HG03354 (cell line): ENCODE data around the gene TAS1R1.

Experiments
- ATAC-seq: cut with Tn5 transposase; IDR thresholded peaks from one replicate; pipeline ENCODE4 v1.9.1; 2021; ENCODE audit warnings: mild to moderate bottlenecking; ENCODE audit not compliant: unreplicated experiment, poor library complexity, severe bottlenecking

Gene TAS1R1

DNA sequence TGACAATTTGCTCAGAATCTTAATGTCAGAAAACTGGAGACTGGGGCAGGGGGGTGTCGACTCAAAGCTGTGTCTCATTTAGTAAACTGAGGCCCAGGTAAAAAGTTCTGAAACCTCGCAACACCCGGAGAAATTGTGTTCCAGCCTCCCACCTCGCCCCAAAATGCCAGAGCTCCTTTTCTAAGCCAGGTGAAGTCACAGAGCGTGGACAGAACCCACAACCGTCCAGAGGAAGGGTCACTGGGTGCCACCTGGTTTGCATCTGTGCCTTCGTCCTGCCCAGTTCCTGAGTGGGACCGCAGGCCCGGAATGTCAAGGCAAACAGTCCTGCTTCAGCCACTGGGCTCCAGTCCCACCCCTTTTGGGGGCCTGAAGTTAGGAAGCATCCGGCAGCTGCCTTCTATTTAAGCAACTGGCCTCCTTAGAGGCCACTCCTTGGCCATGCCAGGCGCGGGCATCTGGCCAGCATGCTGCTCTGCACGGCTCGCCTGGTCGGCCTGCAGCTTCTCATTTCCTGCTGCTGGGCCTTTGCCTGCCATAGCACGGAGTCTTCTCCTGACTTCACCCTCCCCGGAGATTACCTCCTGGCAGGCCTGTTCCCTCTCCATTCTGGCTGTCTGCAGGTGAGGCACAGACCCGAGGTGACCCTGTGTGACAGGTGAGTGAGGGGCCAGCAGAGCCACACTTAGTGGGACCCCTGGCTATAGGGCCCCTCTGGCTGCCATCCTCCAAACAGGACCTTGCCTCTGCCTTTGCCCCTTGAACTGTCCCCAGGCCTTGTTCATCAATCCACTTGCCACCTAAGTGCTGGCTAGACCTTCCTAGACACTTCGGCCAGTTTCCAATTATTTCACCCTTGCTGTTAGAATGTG lies at the start of gene TAS1R1:
Gene TAS1R1, plus strand, starts transcription at position 401 of the 872 bp plus-strand sequence. Its CDS starts 67 bp downstream, at position 468.
- no peak for ATAC-seq

DNA sequence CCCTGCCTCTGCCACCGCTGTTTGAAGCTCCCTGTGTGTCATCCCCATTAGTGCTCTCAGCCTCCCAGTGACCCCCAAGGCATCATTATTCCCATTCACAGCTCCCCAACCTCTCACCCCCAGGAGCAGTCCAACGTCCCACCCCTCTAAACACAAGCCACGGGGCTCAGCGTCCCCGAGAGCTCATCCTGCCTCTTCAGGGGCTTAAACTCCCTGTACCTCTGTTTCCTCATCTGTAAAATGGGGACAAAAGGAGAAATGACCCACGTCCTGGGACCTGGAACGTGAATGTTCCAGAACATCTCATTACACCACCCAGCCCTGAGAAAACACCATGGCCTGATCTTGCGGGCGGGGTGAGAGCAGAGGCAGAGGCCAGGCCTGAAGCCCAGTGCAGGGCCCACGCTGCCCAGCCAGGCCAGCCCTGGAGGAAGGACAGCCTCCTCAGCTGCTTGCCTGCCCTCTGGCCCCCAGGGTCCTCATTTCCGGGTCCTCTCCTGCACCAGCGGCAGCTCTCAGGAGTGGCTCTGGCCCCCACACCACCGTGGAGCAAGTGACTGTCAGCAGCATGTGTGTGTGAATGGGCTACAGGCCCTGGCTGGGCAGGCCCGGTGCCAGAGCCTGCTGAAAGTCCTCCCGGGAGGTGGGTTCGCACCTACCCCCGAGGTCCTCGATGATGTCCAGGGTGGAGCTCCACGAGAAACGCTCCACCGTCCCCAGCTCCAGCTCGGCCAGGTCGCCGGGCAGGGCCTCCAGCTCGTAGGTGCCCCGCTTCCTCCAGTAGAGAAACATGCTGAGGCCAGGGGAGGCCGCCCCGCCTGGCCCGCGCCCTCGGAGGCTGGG lies 49.5 kb upstream of the TAS1R1 start:
- no peak for ATAC-seq

DNA sequence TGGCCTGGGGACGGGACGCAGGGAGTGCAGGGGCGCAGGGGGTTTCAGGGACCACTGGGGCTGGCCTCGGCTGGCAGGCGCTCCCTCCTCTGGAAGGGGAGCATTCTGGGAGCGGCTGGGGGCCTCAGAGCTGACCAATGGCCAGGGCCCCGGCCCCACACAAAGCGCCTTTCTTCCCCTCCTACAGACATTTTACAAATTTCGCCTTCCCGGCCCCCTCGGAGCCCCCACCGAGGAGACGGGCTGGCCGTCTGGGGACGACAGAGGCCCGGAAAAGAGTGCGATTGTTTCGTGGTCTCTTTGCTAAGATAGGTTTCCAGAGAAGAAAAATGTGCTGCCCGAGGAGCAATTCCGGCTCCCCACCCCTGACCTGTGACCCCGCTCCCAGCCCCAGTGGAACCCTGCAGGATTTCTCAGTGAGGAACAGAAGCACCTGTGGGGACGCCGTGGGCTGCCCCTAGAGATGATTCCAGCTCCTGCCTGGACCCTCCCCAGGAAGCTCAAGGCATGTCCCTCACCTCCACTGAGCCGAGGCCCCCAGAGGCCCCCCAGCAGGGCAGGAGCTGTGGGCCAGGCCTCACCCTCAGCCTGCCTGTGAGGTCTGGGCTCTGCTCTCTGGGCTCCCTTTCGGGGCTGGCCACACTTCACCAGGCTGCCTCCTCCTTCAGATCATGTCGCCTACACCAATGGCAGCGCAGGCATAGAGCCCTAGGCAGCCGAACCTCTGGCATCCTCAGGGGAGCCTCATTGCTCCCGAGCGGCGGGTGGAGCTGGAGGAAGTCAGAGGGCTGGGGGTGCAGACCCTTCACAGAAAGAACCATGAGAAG lies 48.7 kb upstream of the TAS1R1 start:
- ATAC-seq, result no peak

DNA sequence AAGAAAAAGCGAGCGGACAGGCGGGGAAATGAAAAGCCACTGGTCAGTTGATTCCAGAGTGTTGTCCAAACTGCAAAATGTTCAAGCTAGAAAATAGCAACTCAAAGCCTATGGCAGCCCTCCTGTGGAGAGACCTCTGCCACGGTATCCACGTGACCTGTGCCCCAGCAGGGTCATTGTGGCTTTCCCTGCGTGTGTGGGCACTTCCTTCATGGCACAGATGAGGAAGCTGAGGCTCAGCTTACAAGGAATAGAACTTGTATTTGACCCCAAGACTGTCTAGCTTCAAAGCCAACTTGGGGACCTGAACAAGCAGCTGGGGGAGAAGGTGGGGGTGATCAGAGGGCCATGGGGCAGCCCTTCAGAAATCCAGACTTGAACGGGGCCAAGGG lies 48.1 kb upstream of the TAS1R1 start:
- no peak for ATAC-seq

DNA sequence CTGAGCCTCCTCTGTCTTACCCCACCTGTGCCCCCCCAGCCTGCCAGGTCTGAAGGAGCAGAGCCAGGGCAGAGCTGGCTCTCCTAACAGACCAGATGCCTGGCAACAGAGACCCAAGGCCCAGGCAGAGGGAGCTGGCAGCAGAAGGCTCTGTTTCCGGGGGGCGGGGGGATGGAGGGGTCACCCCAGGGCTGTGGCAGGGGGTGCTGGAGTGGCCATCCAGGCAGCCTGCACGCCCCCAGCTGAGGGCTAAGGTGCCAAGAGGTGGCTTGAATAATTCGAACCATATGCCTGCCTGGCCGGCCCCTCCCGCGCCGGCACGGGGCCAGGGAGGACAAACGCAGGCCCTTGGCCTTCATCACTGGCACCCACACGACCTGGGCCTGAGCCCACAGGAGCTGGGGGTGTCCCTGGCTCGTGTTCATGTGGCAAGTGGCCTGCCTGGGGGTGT lies 47.6 kb upstream of the TAS1R1 start:
- ATAC-seq, result no peak

DNA sequence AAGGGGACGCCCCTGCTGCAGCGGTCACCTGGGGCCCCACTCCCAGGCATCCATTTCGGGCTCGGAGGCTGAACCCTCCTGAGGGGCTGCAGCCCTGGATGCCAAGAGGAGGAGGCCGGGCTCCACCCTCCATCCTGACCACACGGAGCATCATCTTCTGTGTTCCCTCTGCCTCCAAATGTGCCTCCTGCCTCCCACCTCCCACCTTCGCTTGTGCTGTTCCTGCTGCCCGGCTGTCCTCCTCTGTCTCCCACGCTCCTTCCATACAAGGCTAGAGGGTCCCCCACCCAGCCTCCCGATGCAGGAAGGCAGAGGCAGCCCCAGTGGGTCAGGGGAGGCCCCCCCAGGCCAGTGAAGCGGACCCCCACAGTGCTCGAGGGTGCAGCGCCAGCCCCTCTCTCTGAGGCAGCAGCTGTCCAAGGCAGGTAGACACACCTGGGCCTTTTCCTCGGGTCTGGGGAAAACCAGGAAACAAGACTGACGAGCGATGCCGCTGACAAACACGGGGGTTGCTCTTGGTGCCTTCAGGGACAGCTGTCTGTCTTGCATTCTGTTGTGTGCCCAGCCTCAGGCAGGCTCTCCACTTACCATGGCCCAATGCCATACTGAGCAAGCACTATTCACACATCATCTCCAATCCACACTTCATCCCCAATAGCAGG lies 46.8 kb upstream of the TAS1R1 start:
- ATAC-seq, result no peak

DNA sequence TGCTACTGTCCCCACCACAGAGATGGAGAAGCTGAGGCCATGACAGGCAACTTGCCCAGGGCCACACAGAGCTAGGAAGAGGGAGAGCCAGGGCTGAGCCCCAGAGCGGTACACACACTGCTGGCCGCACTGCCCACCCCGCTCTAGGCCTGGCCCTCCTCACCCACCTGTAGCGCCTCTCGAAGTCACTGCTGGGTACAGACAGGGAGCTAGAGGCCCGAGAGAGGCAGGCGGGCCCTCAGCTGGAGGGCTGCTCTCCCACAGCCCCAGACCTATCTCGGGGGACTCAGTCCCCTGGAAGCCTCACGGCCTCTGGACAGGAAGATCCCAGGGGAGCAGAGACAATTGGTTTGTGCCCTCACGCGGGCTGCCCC lies 46.3 kb upstream of the TAS1R1 start:
- ATAC-seq, result no peak

DNA sequence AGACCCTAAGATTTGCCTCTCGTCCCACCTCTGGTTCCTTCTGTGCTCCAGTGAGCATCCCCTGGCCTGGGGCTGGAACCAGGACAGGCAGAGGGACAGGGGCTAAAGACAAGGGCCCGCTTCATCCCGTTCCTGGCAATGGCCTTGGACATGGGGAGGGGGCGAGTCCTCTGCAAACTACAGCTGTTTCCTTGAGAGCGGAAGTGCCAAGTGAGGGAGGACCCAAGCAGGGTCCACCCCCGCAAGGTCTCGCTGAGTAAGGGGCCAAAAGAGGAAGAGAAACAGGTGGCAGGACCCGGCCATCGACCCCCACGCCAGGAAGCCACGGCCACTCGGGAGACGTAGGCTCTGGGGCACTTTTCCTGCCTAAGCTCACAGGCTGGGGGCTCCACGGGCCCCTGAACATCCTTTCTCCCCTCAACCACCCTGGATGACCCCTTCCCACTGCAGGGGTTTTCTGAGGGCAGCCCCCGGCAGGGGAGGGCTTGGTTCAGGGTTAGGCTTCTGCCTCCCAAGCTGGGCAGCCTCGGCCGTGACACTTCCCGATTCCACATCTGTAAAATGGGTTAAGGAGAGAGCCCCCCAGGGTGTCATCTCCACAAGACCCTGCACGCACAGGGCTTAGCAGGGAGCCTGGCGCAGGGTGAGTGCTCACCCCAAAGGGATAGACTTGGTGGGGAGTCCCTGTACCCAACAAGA lies 45.7 kb upstream of the TAS1R1 start:
- no peak for ATAC-seq

DNA sequence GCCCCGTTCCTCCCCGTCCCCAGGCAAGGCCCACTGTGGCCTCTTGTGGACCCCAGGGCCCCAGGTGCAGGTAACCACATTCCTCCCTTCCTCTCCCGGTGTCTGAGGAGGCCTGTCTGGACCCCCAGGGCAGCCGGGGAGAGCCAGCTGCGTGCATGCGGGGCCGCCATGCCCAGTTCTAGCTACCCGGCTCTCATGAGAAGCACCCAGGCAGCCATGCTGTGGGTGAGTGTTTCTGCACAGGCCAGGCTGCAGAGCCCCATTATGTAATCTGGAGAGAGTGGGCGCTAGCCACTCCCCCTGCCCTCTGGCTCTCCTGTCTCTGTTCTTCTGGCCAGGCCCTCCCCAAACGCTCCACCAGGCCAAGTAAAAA lies 45.2 kb upstream of the TAS1R1 start:
- ATAC-seq, result no peak

DNA sequence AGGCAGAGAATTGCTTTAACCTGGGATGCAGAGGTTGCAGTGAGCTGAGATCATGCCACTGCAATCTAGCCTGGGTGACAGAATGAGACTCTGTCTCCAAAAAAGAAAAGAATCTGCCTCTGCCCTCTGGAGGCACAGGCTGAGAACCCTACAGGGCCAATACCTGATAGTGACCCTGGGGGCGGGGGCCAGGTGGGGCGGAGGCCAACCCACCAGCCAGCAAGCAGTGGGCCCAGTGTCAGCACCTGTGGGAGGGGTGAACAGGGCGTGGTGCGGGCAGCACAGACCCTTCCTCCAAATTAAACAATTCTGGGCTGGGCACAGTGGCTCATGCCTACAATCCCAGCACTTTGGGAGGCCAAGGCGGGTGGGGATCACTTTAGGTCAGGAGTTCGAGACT lies 44.6 kb upstream of the TAS1R1 start:
- ATAC-seq, result no peak

DNA sequence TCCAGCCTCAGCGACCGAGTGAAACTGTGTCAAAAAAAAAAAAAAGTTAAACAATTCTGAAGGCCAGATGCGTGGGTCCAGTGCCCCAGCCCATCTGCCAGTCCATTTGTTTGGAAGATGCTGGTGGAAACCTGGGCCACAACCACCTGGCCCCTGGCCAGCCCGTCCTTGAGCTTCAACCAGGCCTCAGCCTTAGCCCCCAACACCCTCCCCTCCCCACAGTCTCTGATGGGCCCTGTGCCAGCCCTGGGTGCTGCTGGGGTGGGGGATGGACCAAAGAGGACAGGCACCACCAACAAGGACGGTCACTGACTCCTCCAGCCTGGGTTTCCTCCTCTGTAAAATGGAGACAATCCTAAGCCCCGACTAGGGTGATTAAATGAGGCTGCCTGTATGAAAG lies 44.1 kb upstream of the TAS1R1 start:
- no peak for ATAC-seq

DNA sequence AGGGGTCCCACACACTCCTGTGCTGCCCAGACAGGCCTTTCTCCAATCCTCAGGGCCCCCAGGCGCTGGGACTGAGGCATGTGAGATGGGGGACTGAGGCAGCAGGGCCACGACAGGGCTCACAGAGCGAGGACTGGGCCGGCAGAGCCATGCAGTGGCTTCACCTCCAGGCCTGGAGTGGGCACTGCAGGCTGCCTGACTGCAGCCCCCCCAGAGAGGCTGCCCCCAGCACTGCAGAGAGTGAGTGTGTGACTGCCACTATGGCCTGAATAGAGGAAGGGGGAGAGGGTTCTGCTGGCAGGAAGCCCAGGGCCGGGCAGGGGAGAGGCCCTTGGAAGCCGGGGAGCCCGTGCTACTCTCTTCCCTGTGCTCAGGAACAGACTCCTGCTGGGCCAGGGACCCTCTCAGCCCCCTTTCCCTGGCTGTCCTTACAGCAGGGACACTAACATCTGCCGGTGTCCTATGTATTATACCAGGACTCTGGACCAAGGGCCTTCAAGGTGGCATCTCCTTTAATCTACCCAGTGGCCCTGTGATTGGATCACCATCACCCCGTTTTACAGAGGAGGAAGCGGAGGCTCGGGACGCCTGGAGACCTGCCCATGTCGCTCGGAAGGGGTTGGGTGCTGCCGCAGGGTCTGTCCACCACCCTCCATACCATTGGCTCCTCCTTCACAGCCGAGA lies 43.4 kb upstream of the TAS1R1 start:
- no peak for ATAC-seq

DNA sequence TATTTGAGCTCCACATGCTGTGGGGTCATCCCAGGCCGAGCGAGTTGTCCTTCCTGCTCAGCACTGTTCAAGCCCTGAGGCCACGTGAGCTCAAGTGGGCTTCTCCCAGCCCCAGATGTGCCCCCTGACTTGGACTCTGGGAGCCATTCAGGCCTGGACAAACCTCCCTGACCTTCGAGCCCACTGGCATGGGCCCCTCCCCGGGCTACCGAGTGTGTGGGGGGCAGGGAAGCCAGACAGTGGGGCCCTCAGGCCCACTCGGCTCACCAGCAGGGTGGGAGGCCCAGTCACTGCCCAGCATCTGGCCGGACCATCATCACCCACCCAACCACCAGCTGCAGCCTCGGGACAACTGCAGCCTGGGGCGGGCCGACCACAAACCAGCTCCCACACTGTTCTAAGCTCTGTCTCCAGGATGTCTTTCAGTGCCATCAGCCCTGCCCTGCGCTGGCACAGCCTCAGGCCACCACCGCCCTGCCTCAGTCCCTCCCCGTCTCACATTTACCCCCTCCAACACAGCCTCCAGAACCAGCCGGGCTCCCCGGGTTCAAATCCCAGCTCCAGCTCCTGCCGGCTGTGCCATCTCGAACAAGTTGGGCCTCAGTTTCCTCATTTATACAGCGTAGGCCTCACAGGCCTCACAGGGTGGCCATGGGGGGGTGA lies 42.7 kb upstream of the TAS1R1 start:
- no peak for ATAC-seq

DNA sequence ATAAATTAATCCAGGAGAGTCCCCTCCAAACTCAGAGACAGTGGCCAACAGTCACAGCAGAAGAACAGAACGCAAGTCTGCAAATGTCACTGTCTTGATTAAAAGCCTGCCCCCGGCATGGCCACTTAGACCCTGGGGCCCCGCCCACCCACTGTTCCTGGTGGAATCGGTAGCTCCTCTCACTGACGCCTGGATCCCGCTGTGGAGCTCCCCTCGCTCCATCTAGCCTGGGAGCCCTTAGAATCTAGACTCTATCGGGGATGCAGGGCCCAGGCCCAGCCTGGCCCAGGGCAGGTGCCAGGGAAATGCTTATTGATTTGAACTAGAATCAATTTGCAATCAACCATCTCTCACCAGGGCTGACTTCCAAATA lies 42.2 kb upstream of the TAS1R1 start:
- no peak for ATAC-seq

DNA sequence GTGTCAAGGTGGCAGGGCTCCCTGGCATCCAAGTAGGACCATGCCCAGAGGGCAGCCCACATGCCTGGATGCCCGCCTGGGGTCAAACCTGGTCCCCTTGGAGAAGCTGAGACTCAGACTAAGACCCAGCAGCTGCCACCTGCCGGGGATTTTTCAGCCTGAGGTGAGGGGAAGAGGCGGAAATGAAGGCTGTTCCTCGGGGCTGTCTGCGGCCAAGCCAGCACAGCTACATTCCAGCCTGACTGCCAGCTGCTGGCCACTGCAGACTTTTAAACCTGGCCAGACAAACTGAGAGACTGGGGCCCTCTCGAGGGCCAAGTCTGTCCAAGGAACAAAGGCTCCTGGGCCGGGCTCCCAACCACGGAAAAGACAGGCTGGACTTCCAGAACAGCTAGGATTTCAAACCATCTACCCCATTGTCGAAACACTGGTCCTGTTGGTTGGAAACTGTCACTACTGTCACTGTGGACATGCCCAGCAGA lies 41.7 kb upstream of the TAS1R1 start:
- ATAC-seq, result no peak

DNA sequence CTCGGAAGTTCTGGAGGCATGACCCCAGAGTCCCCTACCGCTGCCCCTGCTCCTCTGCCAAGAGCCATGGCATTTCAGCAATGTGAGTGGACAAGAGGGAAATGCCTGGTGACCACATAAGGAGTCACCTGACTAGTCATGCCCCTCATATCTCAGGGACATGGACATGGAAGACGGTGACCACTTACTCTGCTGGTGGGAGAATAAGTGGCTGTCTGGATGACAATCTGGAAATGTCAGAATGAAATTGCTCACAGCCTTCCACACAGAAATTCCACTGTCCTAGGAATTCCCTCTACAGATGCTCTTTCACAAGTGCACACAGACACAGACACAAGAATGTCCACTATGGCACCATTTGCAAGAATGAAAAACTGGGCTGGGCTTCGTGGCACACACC lies 39.3 kb upstream of the TAS1R1 start:
- no peak for ATAC-seq

DNA sequence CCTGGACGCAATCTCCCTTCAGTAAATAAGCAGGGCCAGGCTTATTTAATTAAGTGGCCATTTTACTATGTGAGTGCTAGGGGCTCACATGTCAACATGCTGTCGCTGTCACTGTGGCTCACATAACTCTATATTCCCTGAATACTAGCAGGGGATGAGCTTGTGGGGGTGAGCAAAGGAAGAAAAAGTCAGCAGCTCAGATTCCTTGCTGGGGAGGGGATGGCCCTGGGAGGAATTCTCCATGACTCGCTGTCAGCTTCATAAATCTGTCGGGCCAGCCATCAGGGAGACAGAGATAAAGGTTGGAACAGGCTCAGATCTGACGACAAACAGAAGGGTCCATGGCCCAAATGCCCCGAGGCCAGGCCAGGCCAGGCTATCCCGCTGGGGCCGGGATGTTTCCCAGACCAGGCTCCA lies 37.7 kb upstream of the TAS1R1 start:
- no peak for ATAC-seq

DNA sequence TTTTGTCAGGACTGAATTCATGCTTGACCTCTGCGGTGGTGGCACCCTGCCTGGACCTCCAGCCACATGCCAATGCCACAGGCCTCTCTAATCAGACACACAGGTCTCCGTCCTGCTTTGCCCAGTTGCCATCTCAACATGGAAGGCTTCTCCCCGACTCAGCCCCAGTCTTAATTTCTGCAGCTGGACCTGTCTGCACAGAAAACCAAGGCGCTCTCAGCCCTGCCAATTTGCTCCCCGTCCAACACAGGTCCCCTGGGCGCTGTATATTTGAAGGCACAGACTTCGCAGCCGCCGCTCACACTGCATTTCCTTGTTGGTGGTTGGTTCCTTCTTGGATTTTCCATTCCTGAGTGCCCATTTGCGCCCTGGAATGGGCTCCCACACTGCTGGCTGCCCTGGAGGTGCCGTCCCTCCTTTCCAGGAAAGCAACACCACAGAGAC lies 35.6 kb upstream of the TAS1R1 start:
- no peak for ATAC-seq
